ENCODE results near the gene WWOX. TPM values are rescaled to one million over a fixed set of nuclear protein-coding genes. Genes with fewer than 3 reads are reported as not detected.

Gene WWOX
- total and polyA plus RNA-seq, 2 donors (not counting 1 experiment from before 2014, with no cell fraction given), result 10.5 to 42.3 TPM

DNA sequence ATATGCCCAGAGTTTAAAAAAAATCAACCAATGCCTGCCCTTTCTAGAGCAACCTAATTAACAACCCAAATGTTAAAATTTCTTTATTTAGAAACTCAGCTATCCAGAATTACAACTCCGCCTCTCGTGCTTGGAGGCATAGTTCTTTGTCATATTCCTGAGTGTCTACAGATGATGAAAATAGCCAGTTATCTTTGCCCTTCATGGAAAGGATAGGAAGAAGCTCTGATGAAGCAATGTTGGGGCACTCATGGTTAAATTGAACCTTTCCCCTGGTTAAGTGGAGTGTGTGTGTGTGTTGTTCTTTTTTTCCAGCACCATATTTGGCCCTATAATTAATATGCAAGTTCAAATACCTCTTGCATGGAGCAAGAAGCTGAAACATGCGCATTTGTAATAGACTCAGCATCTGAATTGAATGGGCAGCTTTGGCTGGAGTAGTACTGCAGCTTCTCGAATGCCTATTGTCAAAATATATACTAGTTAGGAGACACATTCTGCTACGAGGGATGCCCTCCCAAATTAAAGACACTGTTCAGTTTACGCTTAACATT is 506.2 kb downstream of the WWOX start:
- intact Hi-C loops (cut with micrococcal nuclease), result no loop called here
- Mint-ChIP-seq H3K27me3 (no peaks in the 10 kb centered on the region), H3K9me3 (ENCODE audit: insufficient read depth) (no peaks in the 10 kb centered on the region), H3K4me1 (peaks cover 2% of the 10 kb centered on the region), H3K4me3 (no peak overlapping the region), H3K27ac (no peak overlapping the region)
- Histone ChIP-seq H3K9me3 (ENCODE audit: control extremely low read depth in 1 of 3, control insufficient read depth in 2 of 3, insufficient read depth in 1 of 3, low read length in 2 of 3) (no peaks in the 10 kb centered on the region), H4K20me1 (ENCODE audit: control insufficient read depth, insufficient read depth, low read length, poor library complexity, severe bottlenecking) (no peaks in the 10 kb centered on the region), H3K27me3 (replicated peaks in 1 of 4; ENCODE audit: control extremely low read depth in 1 of 4, control insufficient read depth in 3 of 4, insufficient read depth in 4 of 4, low read length in 3 of 4) (no peaks in the 10 kb centered on the region), H3K36me3 (replicated peaks in 1 of 2; ENCODE audit: control extremely low read depth in 1 of 2, control insufficient read depth in 1 of 2, extremely low read depth in 1 of 2, insufficient read depth in 2 of 2, low read length in 1 of 2) (no peaks in the 10 kb centered on the region), H3K4me3 (ENCODE audit: control extremely low read depth in 1 of 5, extremely low read depth in 1 of 5, insufficient read depth in 1 of 5, low read depth in 2 of 5, low read length in 4 of 5) (no peak overlapping the region), H2AFZ (ENCODE audit: insufficient read depth, low read depth, low read length, poor library complexity, severe bottlenecking) (no peak overlapping the region), H3K27ac (ENCODE audit: low read length in 2 of 2) (no peak overlapping the region), H3K79me2 (ENCODE audit: control insufficient read depth, insufficient read depth, low read length) (no peaks in the 10 kb centered on the region), H3K4me1 (ENCODE audit: control insufficient read depth in 2 of 2, insufficient read depth in 2 of 2, low read length in 2 of 2) (no peaks in the 10 kb centered on the region), H3K9ac (ENCODE audit: low read length) (no peak overlapping the region), H3K4me2 (replicated peaks; ENCODE audit: low read depth, low read length, poor library complexity, severe bottlenecking) (no peak overlapping the region)
- TF ChIP-seq EZH2 (IDR thresholded peaks at IDR 0.05; ENCODE audit: borderline replicate concordance, insufficient read depth, low read depth, low read length, poor library complexity, severe bottlenecking) (no peak), CTCF (IDR thresholded peaks at IDR 0.05) (no peak)
- ChIA-PET CTCF (no interaction called here), POLR2A (no interaction called here)
- 100% methylated on average over 1 of the region's 6 CpGs for WGBS (ENCODE audit: insufficient coverage)
- DNase-seq, result no peak
- no peak for ATAC-seq (ENCODE audit: low read depth)

- Histone ChIP-seq H3K4me2 (replicated peaks; ENCODE audit: low read depth, low read length, poor library complexity, severe bottlenecking) (no peak overlapping the region), H3K4me1 (ENCODE audit: control insufficient read depth in 2 of 2, insufficient read depth in 2 of 2, low read length in 2 of 2) (no peaks in the 10 kb centered on the region), H3K27ac (ENCODE audit: low read length in 2 of 2) (no peak overlapping the region), H3K9me3 (ENCODE audit: control extremely low read depth in 1 of 3, control insufficient read depth in 2 of 3, insufficient read depth in 1 of 3, low read length in 2 of 3) (no peaks in the 10 kb centered on the region), H3K27me3 (replicated peaks in 1 of 4; ENCODE audit: control extremely low read depth in 1 of 4, control insufficient read depth in 3 of 4, insufficient read depth in 4 of 4, low read length in 3 of 4) (no peaks in the 10 kb centered on the region), H3K36me3 (replicated peaks in 1 of 2; ENCODE audit: control extremely low read depth in 1 of 2, control insufficient read depth in 1 of 2, extremely low read depth in 1 of 2, insufficient read depth in 2 of 2, low read length in 1 of 2) (no peaks in the 10 kb centered on the region), H3K9ac (ENCODE audit: low read length) (no peak overlapping the region), H3K4me3 (ENCODE audit: control extremely low read depth in 1 of 5, extremely low read depth in 1 of 5, insufficient read depth in 1 of 5, low read depth in 2 of 5, low read length in 4 of 5) (no peak overlapping the region), H2AFZ (ENCODE audit: insufficient read depth, low read depth, low read length, poor library complexity, severe bottlenecking) (no peak overlapping the region), H4K20me1 (ENCODE audit: control insufficient read depth, insufficient read depth, low read length, poor library complexity, severe bottlenecking) (no peaks in the 10 kb centered on the region), H3K79me2 (ENCODE audit: control insufficient read depth, insufficient read depth, low read length) (no peaks in the 10 kb centered on the region)
- no peak for DNase-seq
- Mint-ChIP-seq H3K4me3 (no peak overlapping the region), H3K4me1 (peaks cover 2% of the 10 kb centered on the region), H3K27me3 (no peaks in the 10 kb centered on the region), H3K9me3 (ENCODE audit: insufficient read depth) (no peaks in the 10 kb centered on the region), H3K27ac (no peak overlapping the region)
- TF ChIP-seq EZH2 (IDR thresholded peaks at IDR 0.05; ENCODE audit: borderline replicate concordance, insufficient read depth, low read depth, low read length, poor library complexity, severe bottlenecking) (no peak), CTCF (IDR thresholded peaks at IDR 0.05) (no peak)
- POLR2A ChIA-PET, result no interaction called here
- no peak for ATAC-seq (ENCODE audit: low read depth)
- WGBS (ENCODE audit: insufficient coverage), result 96% methylated on average over 5 of the region's 8 CpGs
- CTCF ChIA-PET, result no interaction called here
- intact Hi-C loops (cut with micrococcal nuclease), result no loop called here
Observed at GRCh38 chr16:78606545-78606944, 507.1 kb downstream of the WWOX start.
